K562 (cell line): ENCODE results near the gene METTL3. TPM values are rescaled to one million over a fixed set of nuclear protein-coding genes. Genes with fewer than 3 reads are reported as not detected.

Source experiments
- BDP1 ChIP-seq: IDR thresholded peaks from 3 replicates; pipeline ENCODE4 v1.6.1; 2011; ENCODE audit not compliant: insufficient read length, insufficient read depth
- CBX2 ChIP-seq: fragments of 200-600 bp; sonication (generic); IDR thresholded peaks from one replicate; pipeline ENCODE4 v1.6.1; 2012; ENCODE audit warnings: mild to moderate bottlenecking, low read length, inconsistent platforms; ENCODE audit not compliant: insufficient read depth, poor library complexity, severe bottlenecking
- CBX8 ChIP-seq: fragments of 200-600 bp; sonication (generic); IDR thresholded peaks from 2 replicates; pipeline ENCODE4 v1.6.1; 2012; ENCODE audit warnings: borderline replicate concordance, mixed run types, low read depth, mild to moderate bottlenecking, moderate library complexity, mixed read lengths, low read length, control low read depth, inconsistent platforms; ENCODE audit not compliant: poor library complexity, severe bottlenecking; ENCODE audit errors: extremely low read depth
- FOXA3 ChIP-seq, 2 experiments: fragments of 450-650 bp in 1 of 2; sonication (generic) in 1 of 2; formaldehyde crosslinking; IDR thresholded peaks in 1 of 2; conservative IDR thresholded peaks in 1 of 2; 2 replicates each; pipeline versions ENCODE4 v1.4.0 to v1.8.0; 2020 to 2022; ENCODE audit warnings: mild to moderate bottlenecking in 2 of 2, missing genetic modification reagents in 1 of 2
- MED1 ChIP-seq: sonication (generic); formaldehyde crosslinking; IDR thresholded peaks from 2 replicates; pipeline ENCODE4 v1.8.1; 2023; ENCODE audit warnings: missing genetic modification reagents, borderline replicate concordance
- PHB2 ChIP-seq: fragments of 450-650 bp; IDR thresholded peaks from 2 replicates; pipeline ENCODE4 v1.6.1; 2017; ENCODE audit warnings: low read depth
- PML ChIP-seq: IDR thresholded peaks from 2 replicates; pipeline ENCODE4 v1.6.1; 2012; ENCODE audit warnings: low read length, inconsistent platforms
- RAD51 ChIP-seq: fragments of 450-650 bp; IDR thresholded peaks from 2 replicates; pipeline ENCODE4 v1.7.1; 2016; ENCODE audit warnings: low read depth, mild to moderate bottlenecking, borderline replicate concordance
- RBM14 ChIP-seq: fragments of 200-400 bp; formaldehyde crosslinking; IDR thresholded peaks from 2 replicates; pipeline ENCODE4 v1.6.1; 2018; ENCODE audit warnings: low read depth, mild to moderate bottlenecking, low read length, moderate library complexity, borderline replicate concordance; ENCODE audit not compliant: insufficient read depth
- ZNF146 ChIP-seq: IDR thresholded peaks from one replicate; pipeline ENCODE4 v1.6.1; 2018; ENCODE audit warnings: missing compliant biosample characterization; ENCODE audit not compliant: unreplicated experiment
- polyA plus RNA-seq, 8 experiments: library from polyadenylated mRNA; depleted of rRNA in 4 of 8; stranded (reverse) in 5 of 8; unstranded in 3 of 8; fragments of >200 nt; fragmentation: Nextera tagmentation in 2 of 8; fragmentation: Illumina TruSeq in 1 of 8; extraction: Ambion mirVana in 2 of 8; extraction: Trizol in 1 of 8; gene quantifications; 2 replicates each; pipeline versions ENCODE4 v1.2.1 to v1.2.3, GENCODE V29; 2011 to 2014; ENCODE audit warnings: inconsistent platforms in 1 of 8, missing spikeins in 1 of 8
- total RNA-seq, 7 experiments: library from RNA; depleted of rRNA in 6 of 7; stranded (reverse); fragments of >200 nt in 6 of 7; fragmentation: Illumina TruSeq in 2 of 7; extraction: Trizol in 2 of 7; gene quantifications; 2 replicates each; pipeline versions ENCODE4 v1.2.1 to v1.2.3, GENCODE V29; 2011 to 2021; ENCODE audit warnings: low replicate concordance in 1 of 7
- TF ChIP-seq, protein P1 (sequence below): sonication (generic); formaldehyde crosslinking; IDR thresholded peaks from 2 replicates; pipeline ENCODE4 v1.8.0; 2022; ENCODE audit warnings: mild to moderate bottlenecking, missing genetic modification reagents
- TF ChIP-seq, protein P2 (sequence below): fragments of 450-650 bp; formaldehyde crosslinking; IDR thresholded peaks from 2 replicates; pipeline ENCODE4 v1.4.0; 2022; ENCODE audit warnings: mild to moderate bottlenecking, moderate library complexity
- TF ChIP-seq, protein P3 (sequence below): fragments of 450-650 bp; IDR thresholded peaks from 2 replicates; pipeline ENCODE4 v1.6.1; 2016; ENCODE audit warnings: low read depth

The METTL3 gene
- total and polyA plus RNA-seq, 9 of the 15 experiments (the other 6 are each of a cell fraction or from before 2014, with no cell fraction given), result 42.1 to 151 (median 65.7) TPM

DNA sequence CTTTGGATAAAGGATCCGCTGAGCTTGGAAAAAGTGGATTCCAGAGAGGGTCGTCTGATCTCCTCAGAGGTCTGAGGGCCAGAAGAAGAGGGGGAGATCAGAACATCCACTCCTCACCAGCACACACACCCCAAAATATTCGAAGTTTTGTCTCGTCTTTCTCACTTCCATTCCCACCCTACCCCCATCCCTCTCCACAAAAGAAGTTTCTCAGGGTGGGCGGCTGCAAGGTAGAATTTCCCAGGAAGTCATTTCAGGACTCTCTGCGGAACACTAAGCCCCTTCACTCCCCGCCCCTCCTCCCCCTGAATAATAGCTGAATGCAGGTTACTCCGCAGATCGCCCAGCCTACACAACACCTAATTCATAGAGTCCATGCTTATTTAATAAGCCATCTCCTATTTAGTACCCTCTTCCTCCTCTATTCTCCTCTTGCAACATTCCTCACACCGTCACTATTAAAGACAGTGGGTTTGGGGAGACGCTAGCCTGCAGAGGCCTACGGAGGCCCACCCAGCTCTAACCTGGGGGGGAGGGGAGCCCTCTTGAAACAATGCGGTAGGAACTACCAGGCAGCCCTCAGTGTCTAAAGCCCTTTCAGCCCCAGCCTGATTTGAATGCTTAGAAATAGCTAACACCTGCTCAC is 15.7 kb upstream of the METTL3 start (continued):
- no peak for TF ChIP-seq CBX8
- no peak for TF ChIP-seq PHB2
- TF ChIP-seq, protein P1, sequence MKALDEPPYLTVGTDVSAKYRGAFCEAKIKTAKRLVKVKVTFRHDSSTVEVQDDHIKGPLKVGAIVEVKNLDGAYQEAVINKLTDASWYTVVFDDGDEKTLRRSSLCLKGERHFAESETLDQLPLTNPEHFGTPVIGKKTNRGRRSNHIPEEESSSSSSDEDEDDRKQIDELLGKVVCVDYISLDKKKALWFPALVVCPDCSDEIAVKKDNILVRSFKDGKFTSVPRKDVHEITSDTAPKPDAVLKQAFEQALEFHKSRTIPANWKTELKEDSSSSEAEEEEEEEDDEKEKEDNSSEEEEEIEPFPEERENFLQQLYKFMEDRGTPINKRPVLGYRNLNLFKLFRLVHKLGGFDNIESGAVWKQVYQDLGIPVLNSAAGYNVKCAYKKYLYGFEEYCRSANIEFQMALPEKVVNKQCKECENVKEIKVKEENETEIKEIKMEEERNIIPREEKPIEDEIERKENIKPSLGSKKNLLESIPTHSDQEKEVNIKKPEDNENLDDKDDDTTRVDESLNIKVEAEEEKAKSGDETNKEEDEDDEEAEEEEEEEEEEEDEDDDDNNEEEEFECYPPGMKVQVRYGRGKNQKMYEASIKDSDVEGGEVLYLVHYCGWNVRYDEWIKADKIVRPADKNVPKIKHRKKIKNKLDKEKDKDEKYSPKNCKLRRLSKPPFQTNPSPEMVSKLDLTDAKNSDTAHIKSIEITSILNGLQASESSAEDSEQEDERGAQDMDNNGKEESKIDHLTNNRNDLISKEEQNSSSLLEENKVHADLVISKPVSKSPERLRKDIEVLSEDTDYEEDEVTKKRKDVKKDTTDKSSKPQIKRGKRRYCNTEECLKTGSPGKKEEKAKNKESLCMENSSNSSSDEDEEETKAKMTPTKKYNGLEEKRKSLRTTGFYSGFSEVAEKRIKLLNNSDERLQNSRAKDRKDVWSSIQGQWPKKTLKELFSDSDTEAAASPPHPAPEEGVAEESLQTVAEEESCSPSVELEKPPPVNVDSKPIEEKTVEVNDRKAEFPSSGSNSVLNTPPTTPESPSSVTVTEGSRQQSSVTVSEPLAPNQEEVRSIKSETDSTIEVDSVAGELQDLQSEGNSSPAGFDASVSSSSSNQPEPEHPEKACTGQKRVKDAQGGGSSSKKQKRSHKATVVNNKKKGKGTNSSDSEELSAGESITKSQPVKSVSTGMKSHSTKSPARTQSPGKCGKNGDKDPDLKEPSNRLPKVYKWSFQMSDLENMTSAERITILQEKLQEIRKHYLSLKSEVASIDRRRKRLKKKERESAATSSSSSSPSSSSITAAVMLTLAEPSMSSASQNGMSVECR, result no peak
- TF ChIP-seq ZNF146, result no peak
- no peak for TF ChIP-seq BDP1
- no peak for TF ChIP-seq MED1 (CRISPR knock-in tag)
- no peak for TF ChIP-seq RBM14
- TF ChIP-seq RAD51, result no peak
- TF ChIP-seq FOXA3 (CRISPR knock-in tag; conservative IDR thresholded peaks at IDR 0.05 in 1 of 2, IDR thresholded peaks at IDR 0.05 in 1 of 2), result no peak
- TF ChIP-seq, protein P2, sequence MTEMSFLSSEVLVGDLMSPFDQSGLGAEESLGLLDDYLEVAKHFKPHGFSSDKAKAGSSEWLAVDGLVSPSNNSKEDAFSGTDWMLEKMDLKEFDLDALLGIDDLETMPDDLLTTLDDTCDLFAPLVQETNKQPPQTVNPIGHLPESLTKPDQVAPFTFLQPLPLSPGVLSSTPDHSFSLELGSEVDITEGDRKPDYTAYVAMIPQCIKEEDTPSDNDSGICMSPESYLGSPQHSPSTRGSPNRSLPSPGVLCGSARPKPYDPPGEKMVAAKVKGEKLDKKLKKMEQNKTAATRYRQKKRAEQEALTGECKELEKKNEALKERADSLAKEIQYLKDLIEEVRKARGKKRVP (CRISPR knock-in tag), result no peak
- TF ChIP-seq, protein P3, sequence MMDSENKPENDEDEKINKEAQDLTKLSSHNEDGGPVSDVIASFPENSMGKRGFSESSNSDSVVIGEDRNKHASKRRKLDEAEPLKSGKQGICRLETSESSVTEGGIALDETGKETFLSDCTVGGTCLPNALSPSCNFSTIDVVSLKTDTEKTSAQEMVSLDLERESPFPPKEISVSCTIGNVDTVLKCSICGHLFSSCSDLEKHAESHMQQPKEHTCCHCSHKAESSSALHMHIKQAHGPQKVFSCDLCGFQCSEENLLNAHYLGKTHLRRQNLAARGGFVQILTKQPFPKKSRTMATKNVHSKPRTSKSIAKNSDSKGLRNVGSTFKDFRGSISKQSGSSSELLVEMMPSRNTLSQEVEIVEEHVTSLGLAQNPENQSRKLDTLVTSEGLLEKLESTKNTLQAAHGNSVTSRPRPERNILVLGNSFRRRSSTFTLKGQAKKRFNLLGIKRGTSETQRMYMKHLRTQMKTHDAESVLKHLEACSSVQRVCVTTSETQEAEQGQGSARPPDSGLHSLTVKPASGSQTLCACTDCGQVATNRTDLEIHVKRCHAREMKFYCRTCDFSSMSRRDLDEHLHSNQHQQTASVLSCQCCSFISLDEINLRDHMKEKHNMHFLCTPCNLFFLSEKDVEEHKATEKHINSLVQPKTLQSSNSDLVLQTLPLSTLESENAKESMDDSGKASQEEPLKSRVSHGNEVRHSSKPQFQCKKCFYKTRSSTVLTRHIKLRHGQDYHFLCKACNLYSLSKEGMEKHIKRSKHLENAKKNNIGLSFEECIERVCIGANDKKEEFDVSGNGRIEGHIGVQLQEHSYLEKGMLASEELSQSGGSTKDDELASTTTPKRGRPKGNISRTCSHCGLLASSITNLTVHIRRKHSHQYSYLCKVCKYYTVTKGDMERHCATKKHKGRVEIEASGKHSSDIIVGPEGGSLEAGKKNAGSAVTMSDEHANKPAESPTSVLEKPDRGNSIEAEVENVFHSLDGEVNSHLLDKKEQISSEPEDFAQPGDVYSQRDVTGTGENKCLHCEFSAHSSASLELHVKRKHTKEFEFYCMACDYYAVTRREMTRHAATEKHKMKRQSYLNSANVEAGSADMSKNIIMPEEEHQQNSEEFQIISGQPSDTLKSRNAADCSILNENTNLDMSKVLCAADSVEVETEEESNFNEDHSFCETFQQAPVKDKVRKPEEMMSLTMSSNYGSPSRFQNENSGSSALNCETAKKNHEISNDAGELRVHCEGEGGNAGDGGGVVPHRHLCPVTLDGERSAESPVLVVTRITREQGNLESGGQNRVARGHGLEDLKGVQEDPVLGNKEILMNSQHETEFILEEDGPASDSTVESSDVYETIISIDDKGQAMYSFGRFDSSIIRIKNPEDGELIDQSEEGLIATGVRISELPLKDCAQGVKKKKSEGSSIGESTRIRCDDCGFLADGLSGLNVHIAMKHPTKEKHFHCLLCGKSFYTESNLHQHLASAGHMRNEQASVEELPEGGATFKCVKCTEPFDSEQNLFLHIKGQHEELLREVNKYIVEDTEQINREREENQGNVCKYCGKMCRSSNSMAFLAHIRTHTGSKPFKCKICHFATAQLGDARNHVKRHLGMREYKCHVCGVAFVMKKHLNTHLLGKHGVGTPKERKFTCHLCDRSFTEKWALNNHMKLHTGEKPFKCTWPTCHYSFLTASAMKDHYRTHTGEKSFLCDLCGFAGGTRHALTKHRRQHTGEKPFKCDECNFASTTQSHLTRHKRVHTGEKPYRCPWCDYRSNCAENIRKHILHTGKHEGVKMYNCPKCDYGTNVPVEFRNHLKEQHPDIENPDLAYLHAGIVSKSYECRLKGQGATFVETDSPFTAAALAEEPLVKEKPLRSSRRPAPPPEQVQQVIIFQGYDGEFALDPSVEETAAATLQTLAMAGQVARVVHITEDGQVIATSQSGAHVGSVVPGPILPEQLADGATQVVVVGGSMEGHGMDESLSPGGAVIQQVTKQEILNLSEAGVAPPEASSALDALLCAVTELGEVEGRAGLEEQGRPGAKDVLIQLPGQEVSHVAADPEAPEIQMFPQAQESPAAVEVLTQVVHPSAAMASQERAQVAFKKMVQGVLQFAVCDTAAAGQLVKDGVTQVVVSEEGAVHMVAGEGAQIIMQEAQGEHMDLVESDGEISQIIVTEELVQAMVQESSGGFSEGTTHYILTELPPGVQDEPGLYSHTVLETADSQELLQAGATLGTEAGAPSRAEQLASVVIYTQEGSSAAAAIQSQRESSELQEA, result 0 out of 2 replicates have a peak, but pooled peaks have one; percentile 38
- no peak for TF ChIP-seq CBX2
- TF ChIP-seq PML, result no peak
